ENCODE measurements around the gene STK32C. TPM values are rescaled to one million over a fixed set of nuclear protein-coding genes. Genes with fewer than 3 reads are reported as not detected.

STK32C gene
- polyA plus RNA-seq, 1 donor from 2014 or later, result 23.2 TPM

- Histone ChIP-seq H3K36me3 (ENCODE audit: insufficient read depth, low read length) (no peaks in the 10 kb centered on the region), H3K27me3 (ENCODE audit: insufficient read depth, low read depth, low read length) (no peaks in the 10 kb centered on the region), H3F3A (ENCODE audit: insufficient read depth, low read length, poor library complexity, severe bottlenecking) (no peaks in the 10 kb centered on the region), H3K27ac (ENCODE audit: low read length) (no peak overlapping the region), H3K4me2 (ENCODE audit: low read length) (no peak overlapping the region), H3K4me3 (ENCODE audit: low read length) (no peak overlapping the region), H3K9me2 (ENCODE audit: insufficient read depth, low read length) (no peaks in the 10 kb centered on the region), H4K20me1 (ENCODE audit: insufficient read depth) (no peaks in the 10 kb centered on the region), H3K79me2 (replicated peaks; ENCODE audit: insufficient read depth, low read length) (no peaks in the 10 kb centered on the region), H3K9me3 (ENCODE audit: low read length) (no peaks in the 10 kb centered on the region), H3K9ac (ENCODE audit: low read length) (no peak overlapping the region), H2AFZ (ENCODE audit: low read depth, low read length) (no peak overlapping the region)
- TF ChIP-seq POLR2AphosphoS5 (IDR thresholded peaks at IDR 0.05) (no peak), EP300 (conservative IDR thresholded peaks at IDR 0.05; ENCODE audit: poor library complexity, severe bottlenecking) (no peak), TAF1 (IDR thresholded peaks at IDR 0.05; ENCODE audit: low read depth) (no peak), MXI1 (conservative IDR thresholded peaks at IDR 0.05; ENCODE audit: poor library complexity, severe bottlenecking) (no peak), REST (IDR thresholded peaks at IDR 0.05; ENCODE audit: borderline replicate concordance) (no peak), RAD21 (conservative IDR thresholded peaks at IDR 0.05) (no peak), CTCF (IDR thresholded peaks at IDR 0.05; ENCODE audit: poor library complexity, severe bottlenecking) (no peak)
These were observed 43.9 kb downstream of the STK32C start for GRCh38 chr10:132263866-132264265.

- no peaks in the 10 kb centered on the region for H3K36me3 ChIP-seq (ENCODE audit: insufficient read depth, low read length)
- H3K9ac ChIP-seq (ENCODE audit: low read length), result no peak overlapping the region
- no peaks in the 10 kb centered on the region for H3K79me2 ChIP-seq (replicated peaks; ENCODE audit: insufficient read depth, low read length)
- no peak overlapping the region for H3K4me3 ChIP-seq (ENCODE audit: low read length)
- no peak overlapping the region for H3K4me2 ChIP-seq (ENCODE audit: low read length)
- H3K27me3 ChIP-seq (ENCODE audit: insufficient read depth, low read depth, low read length), result no peaks in the 10 kb centered on the region
- no peaks in the 10 kb centered on the region for H3K9me3 ChIP-seq (ENCODE audit: low read length)
- no peak overlapping the region for H2AFZ ChIP-seq (ENCODE audit: low read depth, low read length)
- no peaks in the 10 kb centered on the region for H3K9me2 ChIP-seq (ENCODE audit: insufficient read depth, low read length)
- no peaks in the 10 kb centered on the region for H4K20me1 ChIP-seq (ENCODE audit: insufficient read depth)
- no peaks in the 10 kb centered on the region for H3F3A ChIP-seq (ENCODE audit: insufficient read depth, low read length, poor library complexity, severe bottlenecking)
- TF ChIP-seq POLR2AphosphoS5 (IDR thresholded peaks at IDR 0.05) (no peak), EP300 (conservative IDR thresholded peaks at IDR 0.05; ENCODE audit: poor library complexity, severe bottlenecking) (no peak), SMC3 (conservative IDR thresholded peaks at IDR 0.05; ENCODE audit: poor library complexity) (no peak), REST (IDR thresholded peaks at IDR 0.05; ENCODE audit: borderline replicate concordance) (no peak), CTCF (IDR thresholded peaks at IDR 0.05; ENCODE audit: poor library complexity, severe bottlenecking) (no peak), TAF1 (IDR thresholded peaks at IDR 0.05; ENCODE audit: low read depth) (no peak), RAD21 (conservative IDR thresholded peaks at IDR 0.05) (no peak), EZH2 (IDR thresholded peaks at IDR 0.05; ENCODE audit: borderline replicate concordance, insufficient read depth, low read length, poor library complexity, severe bottlenecking) (no peak), MXI1 (conservative IDR thresholded peaks at IDR 0.05; ENCODE audit: poor library complexity, severe bottlenecking) (no peak)
- H3K27ac ChIP-seq (ENCODE audit: low read length), result no peak overlapping the region
These were observed 47.9 kb downstream of the STK32C start for GRCh38 chr10:132259702-132260482.

Measured in neural cell (in vitro differentiated cells).